GM12892 (cell line): ENCODE data around the gene ADGRL2.

ENCODE experiments used
- POLR2A ChIP-seq: IDR thresholded peaks from 2 replicates; pipeline ENCODE4 v1.6.1; 2011; ENCODE audit warnings: low read depth, low read length, control low read depth
- TAF1 ChIP-seq: IDR thresholded peaks from 2 replicates; pipeline ENCODE4 v1.6.1; 2011; ENCODE audit warnings: low read depth, mild to moderate bottlenecking, control low read depth, low read length, borderline replicate concordance

- no peak for TF ChIP-seq TAF1
- no peak for TF ChIP-seq POLR2A
Observed at GRCh38 chr1:81780705-81781454, 19.9 kb upstream of the ADGRL2 start.
